ENCODE results near the gene RINT1. TPM values are rescaled to one million over a fixed set of nuclear protein-coding genes. Genes with fewer than 3 reads are reported as not detected.
A peak's percentile ranks its signal among the peaks of the same experiment; 100 is the strongest.
"Not testable (repeated sequence)": the region's sequence is repeated elsewhere in the genome, so short reads cannot be mapped to it uniquely, and the experiment has no call there.

The RINT1 gene
- total RNA-seq, 1 donor, result 18.1 TPM

GRCh38 chr7:105587909-105588635 lies 56.1 kb downstream of the RINT1 start:
- no peak overlapping the region for H3K4me3 ChIP-seq (ENCODE audit: low read depth, low read length)
- DNase-seq (ENCODE audit: low read depth), result no peak
- TF ChIP-seq CTCF (IDR thresholded peaks at IDR 0.05; ENCODE audit: insufficient read depth, low read length), result no peak

GRCh38 chr7:105589356-105590077 lies 57.5 kb downstream of the RINT1 start:
- peak; percentile 70 for TF ChIP-seq CTCF (IDR thresholded peaks at IDR 0.05; ENCODE audit: insufficient read depth, low read length)
- H3K4me3 ChIP-seq (ENCODE audit: low read depth, low read length), result no peak overlapping the region
- DNase-seq (ENCODE audit: low read depth), result peak; percentile 81

- no peak overlapping the region for H3K4me3 ChIP-seq (ENCODE audit: low read depth, low read length)
- TF ChIP-seq CTCF (IDR thresholded peaks at IDR 0.05; ENCODE audit: insufficient read depth, low read length), result no peak
- no peak for DNase-seq (ENCODE audit: low read depth)
Measured at GRCh38 chr7:105590793-105591192, 58.8 kb downstream of the RINT1 start.

- no peak for TF ChIP-seq CTCF (IDR thresholded peaks at IDR 0.05; ENCODE audit: insufficient read depth, low read length)
- no peak for DNase-seq (ENCODE audit: low read depth)
- H3K4me3 ChIP-seq (ENCODE audit: low read depth, low read length), result no peak overlapping the region
Measured at GRCh38 chr7:105591522-105591921, 59.5 kb downstream of the RINT1 start.

GRCh38 chr7:105594034-105594433 lies 62.0 kb downstream of the RINT1 start:
- peak; percentile 11 for TF ChIP-seq CTCF (IDR thresholded peaks at IDR 0.05; ENCODE audit: insufficient read depth, low read length)
- H3K4me3 ChIP-seq (ENCODE audit: low read depth, low read length), result no peak overlapping the region
- DNase-seq (ENCODE audit: low read depth), result peak; percentile 12

- no peak for DNase-seq (ENCODE audit: low read depth)
- H3K4me3 ChIP-seq (ENCODE audit: low read depth, low read length), result no peak overlapping the region
- TF ChIP-seq CTCF (IDR thresholded peaks at IDR 0.05; ENCODE audit: insufficient read depth, low read length), result no peak
Measured at GRCh38 chr7:105596866-105597265, 64.9 kb downstream of the RINT1 start.

GRCh38 chr7:105599080-105599479 lies 67.1 kb downstream of the RINT1 start:
- not testable (repeated sequence) for H3K4me3 ChIP-seq (ENCODE audit: low read depth, low read length); DNase-seq (ENCODE audit: low read depth)
